NCI-H1694 (cell line): ENCODE data around the gene RTP3.
"Not testable (repeated sequence)": the region's sequence is repeated elsewhere in the genome, so short reads cannot be mapped to it uniquely, and the experiment has no call there.

Experiments
- DNase-seq: peaks from one replicate; lab custom pipeline; 2025; lab: John Stamatoyannopoulos, UW

Gene RTP3

GRCh38 chr3:46519952-46520351, 22.2 kb downstream of the RTP3 start:
- DNase-seq = no peak

GRCh38 chr3:46520531-46520930, 22.8 kb downstream of the RTP3 start:
- DNase-seq = no peak

GRCh38 chr3:46521096-46521495, 23.3 kb downstream of the RTP3 start:
- DNase-seq = no peak

- not testable (repeated sequence) for DNase-seq
Observed at GRCh38 chr3:46522201-46522600, 24.4 kb downstream of the RTP3 start.

- no peak for DNase-seq
Observed at GRCh38 chr3:46523556-46523955, 25.8 kb downstream of the RTP3 start.

GRCh38 chr3:46524008-46524407, 26.2 kb downstream of the RTP3 start:
- DNase-seq = no peak

- no peak for DNase-seq
Observed at GRCh38 chr3:46524832-46525231, 27.1 kb downstream of the RTP3 start.

- DNase-seq = no peak
Observed at GRCh38 chr3:46527239-46527638, 29.5 kb downstream of the RTP3 start.

- DNase-seq = no peak
Observed at GRCh38 chr3:46533091-46533490, 35.3 kb downstream of the RTP3 start.

- DNase-seq = no peak
Observed at GRCh38 chr3:46535746-46536145, 38.0 kb downstream of the RTP3 start.

- DNase-seq = no peak
Observed at GRCh38 chr3:46536758-46537157, 39.0 kb downstream of the RTP3 start.

GRCh38 chr3:46537316-46537715, 39.5 kb downstream of the RTP3 start:
- DNase-seq = no peak

GRCh38 chr3:46537779-46538178, 40.0 kb downstream of the RTP3 start:
- DNase-seq = no peak

GRCh38 chr3:46538425-46538802, 40.6 kb downstream of the RTP3 start:
- not testable (repeated sequence) for DNase-seq

- DNase-seq = no peak
Observed at GRCh38 chr3:46538803-46539442, 41.1 kb downstream of the RTP3 start.

- no peak for DNase-seq
Observed at GRCh38 chr3:46539443-46540005, 41.7 kb downstream of the RTP3 start.

GRCh38 chr3:46540550-46540949, 42.8 kb downstream of the RTP3 start:
- no peak for DNase-seq

- no peak for DNase-seq
Observed at GRCh38 chr3:46541835-46542234, 44.1 kb downstream of the RTP3 start.

- no peak for DNase-seq
Observed at GRCh38 chr3:46542344-46542743, 44.6 kb downstream of the RTP3 start.

GRCh38 chr3:46542801-46543201, 45.0 kb downstream of the RTP3 start:
- no peak for DNase-seq

GRCh38 chr3:46544771-46545503, 47.2 kb downstream of the RTP3 start:
- DNase-seq = no peak

- DNase-seq = no peak
Observed at GRCh38 chr3:46545818-46546630, 48.2 kb downstream of the RTP3 start.
